Right cardiac atrium (tissue), 5 donors: ENCODE measurements around the gene GCA. TPM values are rescaled to one million over a fixed set of nuclear protein-coding genes. Genes with fewer than 3 reads are reported as not detected.

Experiments
- polyA plus RNA-seq: library from polyadenylated mRNA; stranded (reverse); fragments of 200-250 nt; gene quantifications from one replicate; pipeline ENCODE4 v1.2.3, GENCODE V29; 2013
- total RNA-seq, 4 donors: library from RNA; stranded (reverse); fragmentation: NEBNext Ultra II Directional; extraction: Animal tissue kit (Norgen Biotek cat#: 25700); gene quantifications; one replicate each; pipeline ENCODE4 v1.2.1, GENCODE V29; 2021
- donor health status: healthy with polysubstance abuse.
- donor health status: DM: no; HTN: yes; CAD: no.
- donor health status: DM: no; HTN: no; CAD: no.
- donor health status: DM: no; HTN: yes; CAD: no; lungs with severe emphysema.
- donor health status: DM: yes; HTN: yes; CAD: no.

Gene GCA
- total and polyA plus RNA-seq, 5 donors, result 7.7 to 13.7 (median 13.0) TPM

Other genes starting within 250 kb of the GCA start
- not detected for gene GCG, start 191.9 kb upstream of the GCA start, total RNA-seq
- not detected for gene GCG, start 191.9 kb upstream of the GCA start, polyA plus RNA-seq
- under 1 TPM; 0.29 to 0.97 (median 0.46) TPM for gene FAP, start 100.7 kb upstream of the GCA start, total RNA-seq
- 0.43 TPM for gene FAP, start 100.7 kb upstream of the GCA start, polyA plus RNA-seq
- gene IFIH1, start 25.4 kb upstream of the GCA start, total RNA-seq, result 10 to 100 TPM in 2 of 4 donors, 1 to 10 TPM in 2; 8.1 to 11.8 (median 10.0) TPM
- 6.6 TPM for gene IFIH1, start 25.4 kb upstream of the GCA start, polyA plus RNA-seq